Stomach (tissue), 4 donors: ENCODE results near the gene MYL2.

Source experiments
- CTCF ChIP-seq, 7 experiments: fragments of 450-650 bp in 4 of 7; fragments of 200-600 bp in 3 of 7; sonication (generic) in 3 of 7; IDR thresholded peaks; one replicate each; pipeline ENCODE4 v1.5.1; 2016 to 2019; ENCODE audit warnings: antibody characterized with exemption in 7 of 7, control low read depth in 2 of 7, mild to moderate bottlenecking in 1 of 7
- EP300 ChIP-seq: sonication (generic); formaldehyde crosslinking; IDR thresholded peaks from one replicate; pipeline ENCODE4 v1.6.1; 2017; ENCODE audit warnings: antibody characterized with exemption
- POLR2A ChIP-seq, 4 donors: fragments of 450-650 bp; IDR thresholded peaks; one replicate each; pipeline ENCODE4 v1.6.1; 2016; ENCODE audit warnings: antibody characterized with exemption in 4 of 4, control low read depth in 2 of 4, mild to moderate bottlenecking in 1 of 4, moderate library complexity in 1 of 4
- POLR2AphosphoS5 ChIP-seq, 3 donors: sonication (generic); formaldehyde crosslinking; IDR thresholded peaks; one replicate each; pipeline ENCODE4 v1.6.1; 2016; ENCODE audit warnings: antibody characterized with exemption in 3 of 3

DNA sequence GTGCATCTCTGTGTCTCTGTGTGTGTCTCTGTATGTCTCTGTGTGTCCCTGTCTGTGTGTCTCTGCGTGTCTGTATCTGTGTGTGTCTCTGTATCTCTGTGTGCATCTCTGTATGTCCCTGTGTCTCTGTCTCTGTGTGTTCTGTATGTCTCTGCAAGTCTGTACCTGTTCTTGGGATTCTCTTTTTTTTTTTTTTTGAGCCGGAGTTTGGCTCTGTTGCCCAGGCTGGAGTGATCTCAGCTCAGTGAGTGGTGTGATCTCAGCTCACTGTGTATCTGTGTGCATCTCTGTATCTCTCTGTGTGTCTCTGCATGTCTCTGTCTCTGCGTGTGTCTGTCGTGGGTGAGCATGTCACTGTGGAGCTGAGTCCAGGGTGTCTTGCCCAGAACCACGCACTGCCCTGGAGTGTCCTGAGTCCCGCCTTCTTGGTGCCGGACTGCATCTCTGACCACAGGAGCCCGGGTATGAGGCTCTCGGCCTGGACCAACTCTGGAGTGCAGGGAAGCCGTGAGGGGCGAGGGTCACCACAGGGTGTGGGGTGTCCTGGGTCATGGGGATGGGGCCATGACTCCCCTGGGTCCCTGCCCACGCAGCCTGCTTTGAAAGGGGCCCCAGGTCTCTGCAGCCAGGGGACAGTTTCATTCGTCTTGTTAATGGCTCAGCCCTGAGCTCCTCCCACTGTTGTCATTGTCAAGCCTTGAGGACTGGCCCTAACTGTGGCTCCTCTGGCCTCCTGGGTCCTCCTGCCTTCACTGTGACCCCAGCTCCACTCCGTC lies 11.8 kb downstream of the MYL2 start:
- TF ChIP-seq POLR2AphosphoS5 (IDR thresholded peaks at IDR 0.05) = no peak
- no peak for TF ChIP-seq CTCF (IDR thresholded peaks at IDR 0.05)
- no peak for TF ChIP-seq EP300
- no peak for TF ChIP-seq POLR2A (IDR thresholded peaks at IDR 0.05)
